ENCODE data around the gene HDLBP.

- TF ChIP-seq CTCF (IDR thresholded peaks at IDR 0.05) (no peak), POLR2A (IDR thresholded peaks at IDR 0.05) (no peak)
Measured at GRCh38 chr2:241340631-241341163, 25.2 kb upstream of the HDLBP start.

Measured in testis (tissue), 2 donors.